ENCODE data around the gene SOX8.

SOX8 gene

GRCh38 chr16:1036166-1036565 lies 54.6 kb downstream of the SOX8 start:
- DNase-seq (ENCODE audit: low spot score): no peak
- no peak overlapping the region for H3K4me3 ChIP-seq
- H3K27ac ChIP-seq: no peak overlapping the region
- TF ChIP-seq CTCF (IDR thresholded peaks at IDR 0.05): no peak
